Left lung (tissue), 10 donors: ENCODE data around the gene SLIT3. TPM values are rescaled to one million over a fixed set of nuclear protein-coding genes. Genes with fewer than 3 reads are reported as not detected.

Experiments used
- ATAC-seq: fragments of 200-7000 bp; cut with Tn5 transposase; one replicate; pipeline ENCODE4 v1.9.1; 2020; ENCODE audit warnings: moderate library complexity
- DNase-seq, 4 donors: peaks; one replicate each; pipeline ENCODE4 v3.0.0-alpha.2; 2013 to 2020
- H3K27ac ChIP-seq, 2 donors: fragments of 200-600 bp; sonication (generic) in 1 of 2; one replicate each; pipeline versions ENCODE4 v1.5.0 to v1.8.0; 2020 to 2021
- H3K27me3 ChIP-seq, 2 donors: fragments of 200-600 bp; sonication (generic) in 1 of 2; one replicate each; pipeline versions ENCODE4 v1.5.0 to v1.8.0; 2020 to 2021
- H3K36me3 ChIP-seq, 2 donors: fragments of 200-600 bp; sonication (generic) in 1 of 2; one replicate each; pipeline versions ENCODE4 v1.5.0 to v1.8.0; 2020 to 2021
- H3K4me1 ChIP-seq, 2 donors: fragments of 200-600 bp; one replicate each; pipeline ENCODE4 v1.8.0; 2021
- H3K4me3 ChIP-seq, 2 donors: fragments of 200-600 bp; sonication (generic) in 1 of 2; one replicate each; pipeline versions ENCODE4 v1.5.0 to v1.8.0; 2020 to 2021; ENCODE audit warnings: mild to moderate bottlenecking in 1 of 2
- H3K9me3 ChIP-seq, 2 donors: fragments of 200-600 bp; sonication (generic) in 1 of 2; one replicate each; pipeline versions ENCODE4 v1.5.0 to v1.8.0; 2020 to 2021
- CTCF ChIP-seq, 2 donors: fragments of 200-600 bp; sonication (generic) in 1 of 2; IDR thresholded peaks; one replicate each; pipeline versions ENCODE4 v1.5.0 to v1.8.0; 2021; ENCODE audit warnings: antibody characterized with exemption in 2 of 2
- intact Hi-C, 2 donors: fragments of 100-400 bp; cut with DNase I; formaldehyde crosslinking; loops; one replicate each; pipeline versions ENCODE4 v1.11.2 to v1.14.2; 2022
- polyA plus RNA-seq, 6 donors: library from polyadenylated mRNA; unstranded; fragments of 120-200 nt; gene quantifications; one replicate each; pipeline ENCODE4 v1.2.1, GENCODE V29; 2013; ENCODE audit not compliant: insufficient read length in 6 of 6
- total RNA-seq, 2 donors: library from RNA; stranded (reverse); fragmentation: NEBNext Ultra II Directional; extraction: Animal tissue kit (Norgen Biotek cat#: 25700); gene quantifications; one replicate each; pipeline ENCODE4 v1.2.1, GENCODE V29; 2021
- donor health status: DM: no; HTN: yes; CAD: no.
- donor health status: DM: no; HTN: no; CAD: no.

SLIT3 gene
- total and polyA plus RNA-seq, 8 donors = 37.6 to 77.1 (median 45.9) TPM

GRCh38 chr5:168669668-168670378, 631.1 kb downstream of the SLIT3 start:
- DNase-seq = no peak
- no peaks in the 10 kb centered on the region for H3K27me3 ChIP-seq
- H3K36me3 ChIP-seq = no peaks in the 10 kb centered on the region
- no peak for ATAC-seq
- no peak overlapping the region for H3K27ac ChIP-seq
- no peaks in the 10 kb centered on the region for H3K4me1 ChIP-seq
- intact Hi-C loops = no loop called here
- TF ChIP-seq CTCF (IDR thresholded peaks at IDR 0.05) = no peak
- H3K9me3 ChIP-seq = no peaks in the 10 kb centered on the region
- H3K4me3 ChIP-seq = no peak overlapping the region

- H3K4me3 ChIP-seq = no peak overlapping the region
- H3K9me3 ChIP-seq = no peaks in the 10 kb centered on the region
- no peak overlapping the region for H3K27ac ChIP-seq
- ATAC-seq (no peak), DNase-seq (no peak)
- intact Hi-C loops = no loop called here
- no peak for TF ChIP-seq CTCF (IDR thresholded peaks at IDR 0.05)
- no peaks in the 10 kb centered on the region for H3K4me1 ChIP-seq
- no peaks in the 10 kb centered on the region for H3K36me3 ChIP-seq
- H3K27me3 ChIP-seq = no peaks in the 10 kb centered on the region
These were observed 631.8 kb downstream of the SLIT3 start for GRCh38 chr5:168669156-168669555.

DNA sequence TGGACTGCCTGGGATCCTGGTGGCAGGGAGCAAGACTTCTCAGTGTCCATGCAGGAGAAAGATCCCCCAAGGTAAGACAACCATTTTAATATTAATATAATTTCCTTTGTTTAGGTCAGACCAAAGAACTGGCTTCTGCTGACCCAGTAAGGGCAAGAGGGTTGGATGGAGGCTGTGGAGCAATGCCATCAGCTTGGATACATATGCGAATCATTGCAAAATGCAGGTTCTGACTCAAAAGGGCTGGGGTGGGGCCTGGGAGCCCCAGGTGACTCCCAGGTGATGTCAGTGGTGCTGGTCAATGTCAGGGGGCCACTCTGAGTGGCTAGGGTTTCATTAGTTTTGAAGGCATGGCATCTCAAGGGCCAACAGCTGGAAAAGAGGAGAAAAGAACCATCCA, 632.9 kb downstream of the SLIT3 start:
- Histone ChIP-seq H3K36me3 (no peaks in the 10 kb centered on the region), H3K27me3 (no peaks in the 10 kb centered on the region), H3K4me1 (no peaks in the 10 kb centered on the region), H3K4me3 (no peak overlapping the region), H3K9me3 (no peaks in the 10 kb centered on the region), H3K27ac (no peak overlapping the region)
- intact Hi-C loops = no loop called here
- ATAC-seq (no peak), DNase-seq (no peak)
- no peak for TF ChIP-seq CTCF (IDR thresholded peaks at IDR 0.05)

DNA sequence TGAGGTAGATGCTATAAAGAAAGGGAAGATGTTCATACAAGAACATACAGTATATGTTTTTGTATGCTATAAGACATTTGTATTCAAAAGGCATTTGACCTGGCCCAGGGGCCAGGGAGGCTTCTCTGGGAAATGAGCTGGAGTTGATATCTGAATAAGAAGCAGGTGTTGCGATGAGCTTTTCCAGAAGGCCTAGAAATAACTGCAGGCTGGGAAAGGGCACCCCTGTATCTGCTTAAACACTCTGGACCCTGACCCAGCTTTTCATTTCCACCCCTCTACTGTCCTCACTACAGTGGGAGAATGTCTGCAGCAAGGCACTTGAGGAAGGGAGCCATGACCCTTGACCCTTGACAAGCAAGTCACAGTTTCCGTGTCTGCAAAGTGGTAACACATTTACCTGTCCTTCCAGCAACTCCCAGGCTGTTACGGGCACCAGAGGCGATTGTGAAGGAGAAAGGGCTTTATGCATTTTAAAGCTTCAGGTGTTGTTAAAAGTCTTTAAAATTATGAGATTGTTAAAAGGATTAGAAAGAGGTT, 633.6 kb downstream of the SLIT3 start:
- no peak for TF ChIP-seq CTCF (IDR thresholded peaks at IDR 0.05)
- Histone ChIP-seq H3K9me3 (no peaks in the 10 kb centered on the region), H3K4me3 (no peak overlapping the region), H3K36me3 (no peaks in the 10 kb centered on the region), H3K27ac (no peak overlapping the region), H3K4me1 (no peaks in the 10 kb centered on the region), H3K27me3 (no peaks in the 10 kb centered on the region)
- no peak for ATAC-seq
- DNase-seq = no peak
- intact Hi-C loops = no loop called here

GRCh38 chr5:168666356-168666755, 634.6 kb downstream of the SLIT3 start:
- TF ChIP-seq CTCF (IDR thresholded peaks at IDR 0.05) = no peak
- DNase-seq (no peak), ATAC-seq (no peak)
- no peak overlapping the region for H3K4me3 ChIP-seq
- H3K27me3 ChIP-seq = no peaks in the 10 kb centered on the region
- H3K4me1 ChIP-seq = no peaks in the 10 kb centered on the region
- intact Hi-C loops = no loop called here
- no peak overlapping the region for H3K27ac ChIP-seq
- H3K9me3 ChIP-seq = no peaks in the 10 kb centered on the region
- no peaks in the 10 kb centered on the region for H3K36me3 ChIP-seq
